ENCODE results near the gene PLPP4. TPM values are rescaled to one million over a fixed set of nuclear protein-coding genes. Genes with fewer than 3 reads are reported as not detected.

The PLPP4 gene
- total RNA-seq, result under 0.01 and 0.60 TPM in 2 replicates

GRCh38 chr10:120456626-120457430 is at the start of gene PLPP4:
Gene PLPP4 (plus strand): TSS chr10:120457227. CDS start chr10:120457306, 79 bp downstream.

Measured in bronchial smooth muscle cell (primary cell).